ENCODE data around the gene RALGAPA2.

The RALGAPA2 gene

DNA sequence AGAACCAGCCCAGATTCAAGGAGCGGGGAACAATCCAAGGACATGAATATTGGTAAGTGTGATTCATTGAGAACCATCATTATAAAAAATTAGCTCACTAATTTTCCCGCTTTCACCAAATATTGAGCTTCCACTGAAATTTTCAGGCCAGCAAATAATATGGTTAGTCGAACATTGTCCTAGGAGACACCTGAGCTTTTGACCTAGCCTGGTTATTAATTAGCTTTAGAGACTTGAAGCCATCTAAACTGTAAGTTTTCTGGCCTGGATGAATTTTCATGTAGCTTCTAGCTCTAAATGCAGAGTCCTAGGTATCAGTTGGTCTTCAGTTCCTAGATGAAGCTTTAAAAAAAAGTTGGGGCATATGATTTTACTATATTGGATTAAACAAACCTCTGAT lies 17.1 kb upstream of the RALGAPA2 start:
- DNase-seq (ENCODE audit: low read depth in 2 of 2, low spot score in 1 of 2): no peak

DNA sequence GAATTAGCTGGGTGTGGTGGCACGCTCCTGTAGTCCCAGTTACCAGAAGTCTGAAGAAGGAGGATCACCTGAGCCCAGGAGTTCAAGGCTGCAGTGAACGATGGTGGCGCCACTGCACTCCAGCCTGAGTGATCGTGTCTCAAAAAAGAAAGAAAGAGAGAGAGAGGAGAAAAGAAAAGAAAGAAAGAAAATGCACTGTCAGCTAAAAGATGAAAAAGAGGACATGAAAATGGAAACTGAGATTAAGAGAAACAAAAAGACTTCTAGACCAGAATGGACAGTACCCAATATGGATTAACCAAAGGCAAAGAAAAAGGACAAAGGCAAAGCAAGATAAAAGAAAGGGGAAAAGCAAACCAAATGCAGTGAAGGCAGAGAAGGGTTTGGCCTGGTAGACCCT lies 9.0 kb upstream of the RALGAPA2 start:
- no peak for DNase-seq (ENCODE audit: low read depth in 2 of 2, low spot score in 1 of 2)

DNA sequence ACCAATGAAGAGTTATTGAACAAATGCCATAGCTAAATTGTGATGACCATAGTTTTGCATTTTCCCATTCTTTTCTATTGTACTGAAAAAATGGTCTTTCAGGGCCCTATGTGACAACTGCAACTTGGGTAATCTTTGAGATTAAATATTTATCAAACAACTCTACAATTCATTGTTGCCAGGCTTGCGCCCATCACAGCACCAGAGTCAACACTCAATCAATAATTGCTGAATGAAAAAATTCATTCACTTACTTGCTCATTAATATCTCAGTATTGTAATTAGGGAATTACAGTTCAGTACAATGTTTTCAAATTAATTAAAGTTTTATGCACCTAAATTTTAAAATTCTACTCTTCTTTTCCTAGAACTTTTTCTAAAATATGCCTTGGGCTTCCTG lies 7.7 kb upstream of the RALGAPA2 start:
- no peak for DNase-seq (ENCODE audit: low read depth in 2 of 2, low spot score in 1 of 2)

DNA sequence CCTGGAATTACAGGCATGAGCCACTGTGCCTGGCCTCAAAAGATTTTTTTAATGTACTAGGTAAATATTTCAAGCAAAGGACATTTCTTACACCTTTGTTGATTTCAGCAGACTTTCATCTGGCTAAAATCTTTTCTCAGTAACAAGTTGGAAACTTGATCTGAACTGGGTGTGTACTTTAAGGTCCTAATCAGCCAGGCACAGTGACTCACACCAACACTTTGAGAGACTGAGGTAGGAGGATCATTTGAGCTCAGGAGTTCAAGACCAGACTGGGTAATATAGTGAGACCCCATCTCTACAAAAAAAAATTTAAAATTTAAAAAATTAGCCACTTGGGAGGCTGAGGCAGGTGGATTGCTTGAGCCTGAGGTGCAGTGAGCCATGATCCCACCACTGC lies 7.0 kb upstream of the RALGAPA2 start:
- no peak for DNase-seq (ENCODE audit: low read depth in 2 of 2, low spot score in 1 of 2)

DNA sequence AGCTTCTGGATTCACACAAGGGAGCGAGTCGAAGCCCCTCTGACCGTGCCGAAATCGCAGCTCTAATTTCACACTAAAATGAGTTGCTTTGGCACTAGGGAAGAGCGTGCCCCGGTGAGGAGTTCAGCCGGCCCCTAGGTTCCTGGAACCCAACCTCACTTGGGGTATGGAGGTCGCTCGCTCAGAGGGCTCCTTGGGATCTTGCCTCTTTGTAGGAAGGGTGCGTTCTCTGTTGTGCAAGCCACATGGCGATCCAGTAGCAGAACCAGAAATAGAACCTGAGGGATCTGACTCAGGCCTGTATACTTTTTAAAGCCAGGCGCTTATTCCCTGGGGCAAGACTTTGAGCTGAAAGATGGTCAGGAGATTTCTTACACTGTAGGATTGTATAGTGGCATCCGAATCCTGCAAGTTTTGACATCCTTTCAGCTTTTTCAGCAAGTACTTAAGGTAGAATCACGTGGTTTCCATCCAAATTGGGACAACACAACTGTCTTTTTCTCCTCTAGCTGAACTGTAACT lies 861 bp upstream of the RALGAPA2 start:
- DNase-seq (ENCODE audit: low read depth in 2 of 2, low spot score in 1 of 2): no peak

DNA sequence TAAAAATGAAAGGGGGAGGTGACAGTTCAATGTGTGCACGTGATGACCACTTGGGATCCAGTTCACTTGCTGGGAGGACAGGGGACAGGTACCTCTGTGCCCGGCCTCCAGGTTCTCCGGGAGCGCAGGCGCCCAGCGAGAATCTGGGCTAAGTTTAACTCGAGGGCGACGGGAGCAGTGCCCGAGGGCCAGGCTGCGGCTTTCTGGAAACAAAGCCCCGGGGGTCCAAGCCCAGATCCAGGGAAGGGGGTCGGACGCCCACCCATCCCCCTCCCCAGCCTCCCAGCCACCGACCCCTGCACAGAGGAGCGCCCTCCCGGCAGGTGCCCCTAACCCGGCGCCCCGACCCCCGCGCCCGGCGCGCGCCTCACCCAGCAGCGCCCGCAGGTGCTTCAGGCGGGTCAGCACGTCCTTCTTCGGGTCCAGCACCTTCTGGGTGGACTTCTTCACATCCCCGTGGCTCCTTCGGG lies 405 bp downstream of the RALGAPA2 start:
- no peak for DNase-seq (ENCODE audit: low read depth in 2 of 2, low spot score in 1 of 2)

DNA sequence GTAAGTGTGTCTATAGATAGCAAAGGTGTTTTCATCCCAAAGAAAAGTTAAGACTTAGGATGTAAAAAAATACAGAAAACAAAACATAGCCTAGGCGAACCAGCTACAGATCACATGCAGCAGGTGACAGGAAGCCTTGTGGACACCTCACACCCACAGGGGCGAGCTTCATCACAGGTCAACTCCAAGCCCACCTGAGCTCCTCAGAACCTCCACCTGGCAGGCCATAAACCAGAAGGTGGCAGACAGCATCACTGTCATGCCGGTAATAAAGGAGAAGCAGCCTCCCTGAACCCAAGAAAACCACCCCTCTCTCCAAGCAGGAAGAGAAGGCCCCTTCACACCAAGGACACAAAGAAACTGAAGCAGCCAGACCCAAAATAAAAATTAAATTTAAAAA lies 1.0 kb downstream of the RALGAPA2 start:
- no peak for DNase-seq (ENCODE audit: low read depth in 2 of 2, low spot score in 1 of 2)

DNA sequence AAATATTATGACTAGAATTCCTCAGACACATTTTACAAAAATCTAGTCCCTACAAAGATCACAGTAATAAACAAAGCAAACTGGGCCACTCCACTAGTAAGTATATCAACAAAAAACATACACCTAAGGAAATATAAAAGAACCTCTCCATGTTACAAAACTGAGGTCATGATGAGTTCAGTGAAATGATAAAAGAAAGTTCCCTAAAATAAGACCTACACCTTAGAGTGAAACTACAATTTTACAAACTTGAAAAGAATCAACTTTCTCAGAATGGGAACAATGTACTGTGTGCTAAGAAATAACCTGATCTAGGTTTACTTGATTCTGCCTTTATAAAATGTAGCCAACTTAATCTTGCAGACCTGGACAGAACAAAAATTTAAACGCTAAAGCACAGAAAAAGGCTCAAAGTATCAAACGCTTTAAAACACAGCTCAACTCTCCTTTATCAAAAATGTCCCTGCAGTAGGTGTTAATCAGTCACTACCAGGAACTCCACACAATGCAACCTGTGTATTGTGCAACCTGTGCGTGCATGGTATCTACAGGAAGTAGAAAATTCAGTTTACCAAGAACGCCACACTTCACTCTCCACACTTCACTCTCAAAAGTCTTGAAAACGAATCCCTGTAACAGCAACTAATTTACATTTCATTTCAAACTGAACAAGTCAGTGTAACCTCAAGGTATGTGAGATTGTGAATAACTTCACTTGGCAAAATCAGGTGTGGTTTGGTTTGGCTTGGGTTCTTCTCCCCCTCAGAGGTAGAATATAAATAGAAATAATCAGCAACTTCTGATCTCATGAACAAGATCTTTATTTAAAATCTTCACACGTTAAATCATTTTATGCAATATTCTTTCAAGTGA lies 1.8 kb downstream of the RALGAPA2 start:
- DNase-seq (ENCODE audit: low read depth in 2 of 2, low spot score in 1 of 2): no peak

DNA sequence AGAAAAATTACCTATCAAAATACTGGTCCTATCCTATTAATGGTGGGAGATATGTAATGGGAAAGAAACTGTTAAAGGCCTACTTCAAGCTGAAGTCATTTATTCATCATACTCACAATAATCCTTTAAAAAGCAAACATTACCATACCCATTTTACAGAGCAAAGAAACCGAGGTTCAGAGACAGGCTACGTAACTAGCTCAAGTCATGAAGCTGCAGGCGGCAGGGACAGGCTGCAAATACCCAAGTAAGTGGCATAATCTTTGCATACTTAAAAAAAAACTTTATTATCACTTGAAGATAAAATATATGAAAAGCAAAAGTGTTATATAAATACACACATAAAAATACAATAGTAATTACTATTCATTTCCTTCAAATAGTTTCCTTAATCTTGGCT lies 2.6 kb downstream of the RALGAPA2 start:
- no peak for DNase-seq (ENCODE audit: low read depth in 2 of 2, low spot score in 1 of 2)

DNA sequence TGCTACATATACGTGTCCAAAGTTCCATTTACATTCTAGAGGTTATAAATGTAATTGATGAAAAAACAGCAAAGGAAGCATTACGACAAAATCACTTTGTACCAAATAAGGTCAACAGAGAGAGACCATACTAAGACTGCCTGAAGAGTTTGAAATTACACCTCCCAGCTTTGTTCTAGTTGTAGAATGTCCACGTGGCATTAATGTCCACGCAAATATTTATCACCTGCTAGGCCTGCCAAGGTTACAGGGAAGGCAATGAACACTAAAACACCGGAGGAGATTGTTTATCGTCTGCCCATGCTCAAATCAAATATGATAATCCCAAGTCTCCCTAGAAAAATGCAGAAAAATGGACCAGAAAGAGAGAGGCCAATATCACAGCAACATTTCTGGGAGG lies 6.2 kb downstream of the RALGAPA2 start:
- DNase-seq (ENCODE audit: low read depth in 2 of 2, low spot score in 1 of 2): no peak

DNA sequence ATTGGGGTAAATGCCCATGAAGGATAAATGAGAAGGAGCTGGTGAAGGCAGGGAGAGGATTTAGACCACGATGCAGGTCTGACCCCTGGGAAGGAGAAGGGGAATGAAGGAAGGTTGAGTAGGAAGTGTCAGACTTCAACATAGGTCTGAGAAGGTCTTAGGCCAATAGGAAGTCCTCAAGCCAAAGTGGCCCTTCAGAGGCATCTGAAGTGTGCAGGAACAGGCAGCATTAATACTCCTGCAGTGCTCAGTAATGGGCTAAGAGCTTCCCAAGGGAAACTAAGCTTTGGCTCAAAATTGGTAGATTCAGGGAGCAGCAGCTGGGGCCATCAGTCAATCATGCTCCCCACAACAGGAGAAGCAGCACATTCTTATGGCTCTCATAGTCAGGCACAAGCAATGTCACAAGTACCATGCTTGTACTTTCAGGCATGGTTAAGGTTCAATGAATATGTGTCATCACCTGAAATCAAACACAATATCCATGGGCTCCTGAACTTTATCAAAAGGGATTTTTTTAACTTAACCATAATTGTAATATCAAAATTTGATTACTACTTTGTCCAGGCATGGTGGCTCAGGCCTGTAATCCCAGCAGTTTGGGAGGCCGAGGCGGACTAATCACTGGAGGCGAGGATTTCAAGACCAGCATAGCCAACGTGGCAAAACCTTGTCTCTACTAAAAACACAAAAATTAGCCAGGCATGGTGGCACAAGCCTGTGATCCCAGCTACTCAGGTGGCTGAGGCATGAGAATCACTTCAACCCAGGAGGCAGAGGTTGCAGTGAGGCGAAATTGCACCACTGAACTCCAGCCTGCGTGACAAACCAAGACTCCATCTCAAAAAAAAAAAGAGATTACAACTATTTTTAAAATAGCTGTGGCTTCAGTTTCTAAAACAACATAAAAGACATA lies 9.9 kb downstream of the RALGAPA2 start:
- no peak for DNase-seq (ENCODE audit: low read depth in 2 of 2, low spot score in 1 of 2)

DNA sequence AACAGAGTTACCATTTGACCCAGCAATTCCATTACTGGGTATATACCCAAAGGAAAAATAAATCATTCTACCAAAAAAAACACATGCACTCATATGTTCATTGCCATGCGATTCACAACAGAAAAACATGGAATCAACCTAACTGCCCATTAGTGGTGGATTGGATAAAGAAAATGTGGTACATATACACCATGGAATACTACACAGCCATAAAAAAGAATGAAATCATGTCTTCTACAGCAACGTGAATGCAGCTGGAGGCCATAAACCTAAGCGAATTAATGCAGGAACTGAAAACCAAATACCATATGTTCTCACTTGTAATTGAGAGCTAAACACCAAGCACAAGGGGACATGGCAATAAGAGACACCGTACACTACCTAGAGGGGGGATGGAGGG lies 12.5 kb downstream of the RALGAPA2 start:
- no peak for DNase-seq (ENCODE audit: low read depth in 2 of 2, low spot score in 1 of 2)

DNA sequence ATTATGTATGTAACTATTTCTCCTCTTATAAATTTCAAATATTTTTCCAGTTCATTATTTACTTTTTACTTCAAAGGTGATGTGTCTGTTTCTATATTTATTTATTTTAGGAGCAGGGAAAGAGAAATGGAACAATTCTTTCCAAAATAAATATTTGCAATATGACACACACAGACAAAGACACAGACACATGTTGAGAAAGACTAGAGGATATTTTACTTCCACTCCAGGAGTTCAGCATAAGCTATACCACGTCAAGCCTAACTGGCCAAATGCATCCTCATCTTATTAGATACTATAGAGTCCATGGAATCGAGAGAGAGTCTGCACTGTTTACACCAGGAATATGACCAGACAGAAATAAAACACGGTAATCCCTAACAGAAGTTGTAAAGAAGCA lies 13.3 kb downstream of the RALGAPA2 start:
- no peak for DNase-seq (ENCODE audit: low read depth in 2 of 2, low spot score in 1 of 2)

DNA sequence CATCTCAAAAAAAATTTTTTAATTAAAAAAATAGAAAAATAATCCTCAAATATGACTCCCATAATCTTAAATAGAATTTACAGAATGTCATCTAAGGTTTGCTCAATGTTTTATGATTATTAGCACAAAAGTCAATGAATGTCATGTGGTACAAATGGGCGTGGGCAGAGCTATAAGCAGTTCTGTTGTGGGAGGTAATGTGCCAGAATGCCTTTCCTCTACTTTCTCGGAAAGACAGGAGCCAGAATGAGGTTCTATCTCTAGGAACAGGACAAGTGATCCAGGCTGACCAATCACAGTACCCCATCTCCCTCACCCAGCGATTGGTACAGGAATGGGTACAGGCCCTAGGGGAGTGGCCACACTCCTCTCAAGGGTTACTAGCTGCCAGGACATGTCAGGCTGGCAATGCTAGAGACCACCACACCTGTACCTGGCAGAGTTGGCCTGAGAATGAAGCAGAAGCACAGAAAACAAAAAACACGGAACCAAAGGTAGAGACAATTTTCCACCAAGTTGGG lies 15.1 kb downstream of the RALGAPA2 start:
- DNase-seq (ENCODE audit: low read depth in 2 of 2, low spot score in 1 of 2): no peak

DNA sequence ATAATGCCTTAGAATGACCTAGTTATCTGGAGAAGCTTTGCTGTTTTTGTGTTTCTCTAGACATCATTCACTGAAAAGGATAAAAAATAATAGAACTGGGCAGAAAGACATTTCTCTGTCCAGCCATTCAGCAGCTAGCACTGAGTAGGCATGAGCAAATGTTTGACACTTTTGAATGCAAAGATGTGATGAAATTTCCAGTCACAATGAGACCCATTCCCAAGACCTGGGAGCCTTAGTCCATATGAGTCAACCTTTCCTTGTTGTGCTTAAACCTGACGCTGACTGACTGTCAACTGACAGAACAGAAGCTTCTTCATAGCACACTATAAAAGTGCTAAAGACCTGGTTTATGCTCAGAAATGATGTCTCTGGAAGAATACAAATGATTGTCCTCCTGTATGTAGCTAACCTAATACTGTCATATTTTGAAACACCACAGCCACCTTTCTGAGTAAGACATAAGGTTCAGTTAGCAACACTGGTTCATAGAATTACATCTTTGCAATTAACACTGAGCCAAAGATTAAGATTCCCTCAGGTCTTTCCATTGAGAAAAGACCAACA lies 17.1 kb downstream of the RALGAPA2 start:
- no peak for DNase-seq (ENCODE audit: low read depth in 2 of 2, low spot score in 1 of 2)

DNA sequence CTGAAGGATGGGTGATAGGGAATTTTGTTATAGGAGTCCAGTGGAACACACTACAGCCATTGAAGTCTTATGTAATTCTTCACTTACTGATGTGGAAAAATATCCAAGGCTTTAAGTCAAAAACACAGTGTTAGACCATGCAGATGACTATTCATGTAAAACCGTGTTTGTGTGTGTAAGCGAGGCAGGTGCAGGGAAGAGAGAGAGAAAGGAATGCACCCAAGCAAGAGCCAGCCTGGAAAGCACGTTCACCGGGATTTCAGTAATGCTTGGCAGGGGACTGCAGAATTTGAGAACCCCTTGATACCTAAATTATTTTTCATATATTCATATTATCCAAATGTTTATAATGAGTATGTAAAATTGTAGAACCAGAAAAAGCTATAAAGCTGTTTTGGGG lies 17.9 kb downstream of the RALGAPA2 start:
- no peak for DNase-seq (ENCODE audit: low read depth in 2 of 2, low spot score in 1 of 2)

DNA sequence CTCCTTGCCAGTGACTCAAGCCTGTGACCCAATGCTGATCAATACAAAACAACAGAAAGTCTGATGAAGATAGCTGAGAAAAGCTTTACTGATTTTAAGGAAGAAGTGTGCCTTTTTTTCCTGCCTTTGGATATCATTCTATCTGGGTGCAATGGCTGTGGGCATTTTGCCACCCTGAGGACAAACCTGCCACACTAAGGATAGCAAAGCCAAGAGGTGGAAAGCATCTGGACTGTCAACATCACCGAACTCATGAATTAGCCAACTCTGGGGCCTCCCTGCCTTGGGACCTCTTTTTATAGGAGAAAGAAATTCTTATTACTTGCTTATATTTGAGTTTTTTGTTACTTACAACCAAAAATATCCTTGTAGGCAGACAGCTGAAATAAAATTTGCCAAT lies 19.9 kb downstream of the RALGAPA2 start:
- no peak for DNase-seq (ENCODE audit: low read depth in 2 of 2, low spot score in 1 of 2)

DNA sequence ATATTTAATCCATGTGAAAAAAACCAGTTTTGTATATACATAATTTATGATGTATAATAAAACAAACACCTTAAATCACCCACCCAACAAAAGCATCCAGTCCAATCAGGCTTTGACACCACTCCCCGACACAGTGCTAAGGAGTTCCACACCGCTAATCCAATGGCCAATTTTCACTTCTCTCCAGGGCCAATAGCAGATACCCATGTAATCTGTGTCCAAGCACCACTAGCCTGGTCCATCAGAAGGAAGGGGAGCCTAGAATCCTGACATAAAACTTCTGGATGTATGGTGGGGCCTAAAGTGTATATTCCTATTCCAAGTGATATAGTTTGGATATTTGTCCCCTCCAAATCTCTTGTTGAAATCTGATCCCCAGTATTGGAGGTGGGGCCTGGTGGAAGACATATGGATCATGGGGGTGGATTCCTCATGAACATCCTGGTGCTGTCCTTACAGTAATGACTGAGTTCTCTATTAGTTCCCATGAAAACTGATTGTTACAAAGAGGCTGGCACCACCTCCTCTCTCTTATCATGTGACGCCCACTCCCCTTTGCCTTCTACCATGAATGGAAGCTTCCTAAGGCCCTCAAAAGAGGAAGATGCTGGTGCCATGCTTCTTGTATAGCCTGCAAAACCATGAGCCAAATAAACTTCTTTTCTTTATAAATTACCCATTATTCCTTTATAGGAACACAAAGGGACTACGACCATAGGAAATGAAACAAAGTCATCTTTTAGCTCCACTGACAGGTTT lies 20.8 kb downstream of the RALGAPA2 start:
- DNase-seq (ENCODE audit: low read depth in 2 of 2, low spot score in 1 of 2): no peak

DNA sequence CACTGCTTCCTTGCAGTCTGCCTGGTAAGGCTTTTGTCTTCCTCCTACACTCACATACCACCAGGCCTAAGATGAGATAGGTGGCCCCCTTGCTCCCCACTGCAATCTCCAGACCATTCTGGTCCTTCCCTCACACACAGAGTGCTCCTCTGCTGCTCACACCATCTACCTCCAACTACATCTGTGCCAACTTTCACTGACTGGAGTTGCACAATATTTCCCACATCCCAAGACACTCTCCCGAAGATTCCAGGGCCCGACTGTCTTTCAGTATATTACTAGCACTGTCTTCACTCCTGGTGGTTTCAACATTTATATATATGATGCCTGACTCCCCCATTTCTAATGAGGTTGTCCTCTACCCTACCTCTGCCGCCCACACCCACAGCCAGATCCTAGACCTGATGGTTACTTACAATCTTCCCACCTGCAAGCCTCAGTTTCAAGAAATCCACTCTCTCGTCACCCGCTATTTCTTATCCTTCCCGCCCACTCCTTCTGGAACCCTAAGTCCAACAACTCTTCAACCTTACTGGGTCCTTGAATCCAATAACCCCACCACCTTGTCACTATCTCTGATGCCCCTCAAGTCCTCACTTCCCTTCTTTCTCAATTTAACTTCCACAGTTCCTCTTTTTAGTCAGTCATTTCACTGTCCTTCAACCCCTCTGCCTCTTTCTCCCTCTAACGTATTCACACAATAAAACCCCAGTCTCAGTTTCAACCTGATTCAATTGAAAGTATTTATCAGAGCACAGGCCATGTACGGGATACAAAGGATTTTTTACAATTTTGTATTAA lies 21.6 kb downstream of the RALGAPA2 start:
- no peak for DNase-seq (ENCODE audit: low read depth in 2 of 2, low spot score in 1 of 2)

DNA sequence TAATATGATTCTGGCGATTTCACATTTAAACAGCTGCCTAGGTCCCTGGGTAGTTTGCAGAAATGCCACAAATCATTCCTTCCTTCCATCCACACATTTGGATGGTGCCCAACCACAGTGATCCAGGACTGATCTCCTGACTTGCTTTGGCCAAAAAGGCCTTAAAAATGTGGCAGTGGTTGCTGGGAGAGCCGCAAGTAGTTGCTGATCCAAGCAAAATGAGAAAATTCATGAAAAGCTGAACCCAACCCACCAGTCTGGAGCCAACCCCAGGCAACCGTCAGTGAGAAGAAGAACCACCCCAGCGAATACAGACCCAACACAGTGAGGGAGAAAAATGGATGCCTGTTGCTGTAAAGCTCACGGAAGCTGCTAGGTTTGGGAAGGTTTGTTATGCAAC lies 25.1 kb downstream of the RALGAPA2 start:
- no peak for DNase-seq (ENCODE audit: low read depth in 2 of 2, low spot score in 1 of 2)
